HEK293 (cell line): ENCODE results near the gene MYOF.

Source experiments
- CTCF ChIA-PET: fragments of 350-600 bp; formaldehyde crosslinking; extraction: SDS; loops from one replicate; lab custom pipeline; 2021; ENCODE audit warnings: antibody characterized with exemption; lab: Yijun Ruan, JAX
- POLR2A ChIA-PET: fragments of 300-600 bp; formaldehyde crosslinking; extraction: SDS; loops from one replicate; lab custom pipeline; 2020; ENCODE audit warnings: antibody characterized with exemption, inconsistent platforms; lab: Yijun Ruan, JAX
- H3K27ac ChIP-seq: fragments of 200-500 bp; sonication (Bioruptor generic); 2 replicates; pipeline ENCODE4 v1.5.1; 2014; ENCODE audit warnings: low read depth, low read length, control low read depth, inconsistent platforms; ENCODE audit errors: extremely low read depth
- H3K36me3 ChIP-seq, 2 experiments: fragments of 200-500 bp in 1 of 2; sonication (Bioruptor generic) in 1 of 2; 1 replicate in 1 of 2; 2 replicates in 1 of 2; pipeline ENCODE4 v1.5.1; 2014 to 2017; ENCODE audit warnings: inconsistent platforms in 2 of 2, low read length in 2 of 2; ENCODE audit not compliant: control insufficient read depth in 2 of 2, insufficient read depth in 1 of 2
- H3K4me1 ChIP-seq: fragments of 200-500 bp; sonication (Bioruptor generic); 2 replicates; pipeline ENCODE4 v1.5.1; 2014; ENCODE audit warnings: mild to moderate bottlenecking, low read length, inconsistent platforms; ENCODE audit not compliant: control insufficient read depth, insufficient read depth
- H3K4me3 ChIP-seq: 2 replicates; pipeline ENCODE4 v1.5.1; 2011; ENCODE audit warnings: low read depth, mild to moderate bottlenecking, control low read depth, low read length, moderate library complexity
- H3K9me3 ChIP-seq: fragments of 200-500 bp; sonication (Bioruptor generic); 2 replicates; pipeline ENCODE4 v1.5.1; 2014; ENCODE audit warnings: low read depth, low read length, inconsistent platforms; ENCODE audit not compliant: control insufficient read depth, insufficient read depth
- RBAK ChIP-seq: fragments of 450-650 bp; formaldehyde crosslinking; IDR thresholded peaks from 2 replicates; pipeline ENCODE4 v1.5.1; 2016; ENCODE audit warnings: missing biosample characterization, missing genetic modification characterization
- WT1 ChIP-seq: fragments of 450-650 bp; formaldehyde crosslinking; IDR thresholded peaks from 2 replicates; pipeline ENCODE4 v1.5.1; 2016; ENCODE audit warnings: missing biosample characterization, missing genetic modification characterization
- ZBTB1 ChIP-seq: fragments of 450-650 bp; formaldehyde crosslinking; IDR thresholded peaks from 2 replicates; pipeline ENCODE4 v1.5.1; 2016; ENCODE audit warnings: missing biosample characterization, missing genetic modification characterization
- ZBTB6 ChIP-seq: fragments of 450-650 bp; formaldehyde crosslinking; IDR thresholded peaks from 2 replicates; pipeline ENCODE4 v1.5.1; 2017; ENCODE audit warnings: missing biosample characterization, missing genetic modification characterization
- ZNF114 ChIP-seq: fragments of 450-650 bp; formaldehyde crosslinking; IDR thresholded peaks from 2 replicates; pipeline ENCODE4 v1.5.0; 2017; ENCODE audit warnings: missing biosample characterization, missing genetic modification characterization
- ZNF140 ChIP-seq: fragments of 450-650 bp; formaldehyde crosslinking; IDR thresholded peaks from 2 replicates; pipeline ENCODE4 v1.5.1; 2016; ENCODE audit warnings: missing biosample characterization, missing genetic modification characterization
- ZNF146 ChIP-seq: fragments of 450-650 bp; formaldehyde crosslinking; IDR thresholded peaks from 2 replicates; pipeline ENCODE4 v1.5.1; 2016; ENCODE audit warnings: missing biosample characterization, missing genetic modification characterization
- ZNF169 ChIP-seq: fragments of 450-650 bp; formaldehyde crosslinking; IDR thresholded peaks from 2 replicates; pipeline ENCODE4 v1.5.1; 2016; ENCODE audit warnings: missing biosample characterization, missing genetic modification characterization
- ZNF214 ChIP-seq: fragments of 450-650 bp; formaldehyde crosslinking; IDR thresholded peaks from 2 replicates; pipeline ENCODE4 v1.5.1; 2017; ENCODE audit warnings: missing biosample characterization, mild to moderate bottlenecking, missing genetic modification characterization, borderline replicate concordance
- ZNF324 ChIP-seq: fragments of 450-650 bp; formaldehyde crosslinking; IDR thresholded peaks from 2 replicates; pipeline ENCODE4 v1.5.1; 2016; ENCODE audit warnings: missing biosample characterization, missing genetic modification characterization
- ZNF621 ChIP-seq: fragments of 450-650 bp; formaldehyde crosslinking; IDR thresholded peaks from 2 replicates; pipeline ENCODE4 v1.5.1; 2017; ENCODE audit warnings: missing biosample characterization, missing genetic modification characterization
- ZNF704 ChIP-seq: fragments of 450-650 bp; formaldehyde crosslinking; IDR thresholded peaks from 2 replicates; pipeline ENCODE4 v1.5.1; 2016; ENCODE audit warnings: missing biosample characterization, missing genetic modification characterization
- TF ChIP-seq, protein P1 (sequence below): IDR thresholded peaks from 2 replicates; pipeline ENCODE4 v1.6.1; 2011; ENCODE audit warnings: mild to moderate bottlenecking, low read depth, low read length, borderline replicate concordance
- TF ChIP-seq, protein P2 (sequence below): fragments of 450-650 bp; formaldehyde crosslinking; IDR thresholded peaks from 2 replicates; pipeline ENCODE4 v1.5.1; 2016; ENCODE audit warnings: missing biosample characterization, missing genetic modification characterization
- TF ChIP-seq, protein P3 (sequence below): fragments of 450-650 bp; formaldehyde crosslinking; IDR thresholded peaks from 2 replicates; pipeline ENCODE4 v1.5.1; 2016; ENCODE audit warnings: missing biosample characterization, missing genetic modification characterization, borderline replicate concordance
- TF ChIP-seq, protein P4 (sequence below): fragments of 450-650 bp; formaldehyde crosslinking; optimal IDR thresholded peaks from 2 replicates; pipeline ENCODE3; 2016; ENCODE audit warnings: missing biosample characterization, mild to moderate bottlenecking, missing genetic modification characterization

Gene MYOF

DNA sequence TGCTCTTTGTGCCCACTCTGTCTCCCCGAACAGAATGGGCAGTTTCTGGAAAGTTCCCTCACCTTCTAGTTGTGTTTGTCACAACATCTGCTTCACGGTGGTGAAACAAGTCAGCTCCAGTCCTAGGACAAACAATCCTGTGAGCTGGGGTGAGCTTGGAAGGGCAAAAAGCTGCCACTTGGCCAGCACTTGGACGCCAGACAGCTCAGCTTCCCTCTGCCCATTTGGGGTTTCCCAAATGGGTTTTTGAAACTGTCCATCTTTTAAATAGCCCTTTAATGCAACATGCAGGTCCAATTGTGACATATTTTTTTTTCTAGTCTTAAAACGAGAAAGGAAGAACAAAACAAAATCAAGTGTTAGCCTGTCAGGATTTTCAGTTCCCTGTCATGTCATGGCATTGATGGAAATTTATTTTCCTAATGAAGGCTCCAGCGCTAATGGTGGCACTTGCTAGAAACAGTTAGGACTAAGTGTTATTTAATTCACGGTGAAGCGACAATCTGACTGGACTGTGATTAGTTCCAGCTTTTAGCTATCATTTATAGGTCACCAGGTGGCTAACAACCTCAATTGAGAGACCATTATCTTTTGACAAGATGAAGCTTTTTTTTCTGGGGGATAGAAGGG, 181.7 kb downstream of the MYOF start (continued):
- TF ChIP-seq, protein P1, sequence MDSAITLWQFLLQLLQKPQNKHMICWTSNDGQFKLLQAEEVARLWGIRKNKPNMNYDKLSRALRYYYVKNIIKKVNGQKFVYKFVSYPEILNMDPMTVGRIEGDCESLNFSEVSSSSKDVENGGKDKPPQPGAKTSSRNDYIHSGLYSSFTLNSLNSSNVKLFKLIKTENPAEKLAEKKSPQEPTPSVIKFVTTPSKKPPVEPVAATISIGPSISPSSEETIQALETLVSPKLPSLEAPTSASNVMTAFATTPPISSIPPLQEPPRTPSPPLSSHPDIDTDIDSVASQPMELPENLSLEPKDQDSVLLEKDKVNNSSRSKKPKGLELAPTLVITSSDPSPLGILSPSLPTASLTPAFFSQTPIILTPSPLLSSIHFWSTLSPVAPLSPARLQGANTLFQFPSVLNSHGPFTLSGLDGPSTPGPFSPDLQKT = no peak
- no peak for TF ChIP-seq ZNF324

- TF ChIP-seq ZNF621 (tag by site-specific recombination) = no peak
- no peak for TF ChIP-seq ZNF140 (tag by site-specific recombination)
- TF ChIP-seq WT1 (tag by site-specific recombination) = no peak
- no peak for TF ChIP-seq ZNF704
- TF ChIP-seq, protein P2, sequence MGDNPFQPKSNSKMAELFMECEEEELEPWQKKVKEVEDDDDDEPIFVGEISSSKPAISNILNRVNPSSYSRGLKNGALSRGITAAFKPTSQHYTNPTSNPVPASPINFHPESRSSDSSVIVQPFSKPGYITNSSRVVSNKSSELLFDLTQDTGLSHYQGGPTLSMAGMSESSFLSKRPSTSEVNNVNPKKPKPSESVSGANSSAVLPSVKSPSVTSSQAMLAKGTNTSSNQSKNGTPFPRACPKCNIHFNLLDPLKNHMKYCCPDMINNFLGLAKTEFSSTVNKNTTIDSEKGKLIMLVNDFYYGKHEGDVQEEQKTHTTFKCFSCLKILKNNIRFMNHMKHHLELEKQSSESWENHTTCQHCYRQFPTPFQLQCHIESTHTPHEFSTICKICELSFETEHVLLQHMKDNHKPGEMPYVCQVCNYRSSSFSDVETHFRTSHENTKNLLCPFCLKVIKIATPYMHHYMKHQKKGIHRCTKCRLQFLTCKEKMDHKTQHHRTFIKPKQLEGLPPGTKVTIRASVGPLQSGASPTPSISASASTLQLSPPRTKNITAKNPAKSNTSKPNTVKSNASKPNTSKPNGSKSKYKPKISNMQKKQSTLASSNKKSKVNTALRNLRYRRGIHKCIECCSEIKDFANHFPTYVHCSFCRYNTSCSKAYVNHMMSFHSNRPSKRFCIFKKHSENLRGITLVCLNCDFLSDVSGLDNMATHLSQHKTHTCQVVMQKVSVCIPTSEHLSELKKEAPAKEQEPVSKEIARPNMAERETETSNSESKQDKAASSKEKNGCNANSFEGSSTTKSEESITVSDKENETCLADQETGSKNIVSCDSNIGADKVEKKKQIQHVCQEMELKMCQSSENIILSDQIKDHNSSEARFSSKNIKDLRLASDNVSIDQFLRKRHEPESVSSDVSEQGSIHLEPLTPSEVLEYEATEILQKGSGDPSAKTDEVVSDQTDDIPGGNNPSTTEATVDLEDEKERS (tag by site-specific recombination) = no peak
- TF ChIP-seq RBAK (tag by site-specific recombination) = no peak
- TF ChIP-seq ZNF169 (tag by site-specific recombination) = no peak
- TF ChIP-seq ZNF114 = no peak
- TF ChIP-seq ZNF214 (tag by site-specific recombination) = no peak
- no peak for TF ChIP-seq ZNF146 (tag by site-specific recombination)
- no peak for TF ChIP-seq ZBTB6 (tag by site-specific recombination)
- CTCF ChIA-PET = interaction anchor here (1.9 kb wide), 1 partner anchor 58 kb away, joined by 4 read pairs; no protein-coding TSS in a partner anchor
- H3K27ac ChIP-seq = no peak overlapping the region
Measured at GRCh38 chr10:93299606-93300287, 182.4 kb downstream of the MYOF start.

GRCh38 chr10:93299195-93299594, 182.9 kb downstream of the MYOF start:
- CTCF ChIA-PET = interaction anchor here (1.9 kb wide), 1 partner anchor 59 kb away, joined by 4 read pairs; no protein-coding TSS in a partner anchor
- TF ChIP-seq, protein P3, sequence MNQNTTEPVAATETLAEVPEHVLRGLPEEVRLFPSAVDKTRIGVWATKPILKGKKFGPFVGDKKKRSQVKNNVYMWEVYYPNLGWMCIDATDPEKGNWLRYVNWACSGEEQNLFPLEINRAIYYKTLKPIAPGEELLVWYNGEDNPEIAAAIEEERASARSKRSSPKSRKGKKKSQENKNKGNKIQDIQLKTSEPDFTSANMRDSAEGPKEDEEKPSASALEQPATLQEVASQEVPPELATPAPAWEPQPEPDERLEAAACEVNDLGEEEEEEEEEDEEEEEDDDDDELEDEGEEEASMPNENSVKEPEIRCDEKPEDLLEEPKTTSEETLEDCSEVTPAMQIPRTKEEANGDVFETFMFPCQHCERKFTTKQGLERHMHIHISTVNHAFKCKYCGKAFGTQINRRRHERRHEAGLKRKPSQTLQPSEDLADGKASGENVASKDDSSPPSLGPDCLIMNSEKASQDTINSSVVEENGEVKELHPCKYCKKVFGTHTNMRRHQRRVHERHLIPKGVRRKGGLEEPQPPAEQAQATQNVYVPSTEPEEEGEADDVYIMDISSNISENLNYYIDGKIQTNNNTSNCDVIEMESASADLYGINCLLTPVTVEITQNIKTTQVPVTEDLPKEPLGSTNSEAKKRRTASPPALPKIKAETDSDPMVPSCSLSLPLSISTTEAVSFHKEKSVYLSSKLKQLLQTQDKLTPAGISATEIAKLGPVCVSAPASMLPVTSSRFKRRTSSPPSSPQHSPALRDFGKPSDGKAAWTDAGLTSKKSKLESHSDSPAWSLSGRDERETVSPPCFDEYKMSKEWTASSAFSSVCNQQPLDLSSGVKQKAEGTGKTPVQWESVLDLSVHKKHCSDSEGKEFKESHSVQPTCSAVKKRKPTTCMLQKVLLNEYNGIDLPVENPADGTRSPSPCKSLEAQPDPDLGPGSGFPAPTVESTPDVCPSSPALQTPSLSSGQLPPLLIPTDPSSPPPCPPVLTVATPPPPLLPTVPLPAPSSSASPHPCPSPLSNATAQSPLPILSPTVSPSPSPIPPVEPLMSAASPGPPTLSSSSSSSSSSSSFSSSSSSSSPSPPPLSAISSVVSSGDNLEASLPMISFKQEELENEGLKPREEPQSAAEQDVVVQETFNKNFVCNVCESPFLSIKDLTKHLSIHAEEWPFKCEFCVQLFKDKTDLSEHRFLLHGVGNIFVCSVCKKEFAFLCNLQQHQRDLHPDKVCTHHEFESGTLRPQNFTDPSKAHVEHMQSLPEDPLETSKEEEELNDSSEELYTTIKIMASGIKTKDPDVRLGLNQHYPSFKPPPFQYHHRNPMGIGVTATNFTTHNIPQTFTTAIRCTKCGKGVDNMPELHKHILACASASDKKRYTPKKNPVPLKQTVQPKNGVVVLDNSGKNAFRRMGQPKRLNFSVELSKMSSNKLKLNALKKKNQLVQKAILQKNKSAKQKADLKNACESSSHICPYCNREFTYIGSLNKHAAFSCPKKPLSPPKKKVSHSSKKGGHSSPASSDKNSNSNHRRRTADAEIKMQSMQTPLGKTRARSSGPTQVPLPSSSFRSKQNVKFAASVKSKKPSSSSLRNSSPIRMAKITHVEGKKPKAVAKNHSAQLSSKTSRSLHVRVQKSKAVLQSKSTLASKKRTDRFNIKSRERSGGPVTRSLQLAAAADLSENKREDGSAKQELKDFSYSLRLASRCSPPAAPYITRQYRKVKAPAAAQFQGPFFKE (tag by site-specific recombination) = no peak
- TF ChIP-seq RBAK (tag by site-specific recombination) (no peak), ZBTB1 (tag by site-specific recombination) (no peak)
- TF ChIP-seq, protein P4, sequence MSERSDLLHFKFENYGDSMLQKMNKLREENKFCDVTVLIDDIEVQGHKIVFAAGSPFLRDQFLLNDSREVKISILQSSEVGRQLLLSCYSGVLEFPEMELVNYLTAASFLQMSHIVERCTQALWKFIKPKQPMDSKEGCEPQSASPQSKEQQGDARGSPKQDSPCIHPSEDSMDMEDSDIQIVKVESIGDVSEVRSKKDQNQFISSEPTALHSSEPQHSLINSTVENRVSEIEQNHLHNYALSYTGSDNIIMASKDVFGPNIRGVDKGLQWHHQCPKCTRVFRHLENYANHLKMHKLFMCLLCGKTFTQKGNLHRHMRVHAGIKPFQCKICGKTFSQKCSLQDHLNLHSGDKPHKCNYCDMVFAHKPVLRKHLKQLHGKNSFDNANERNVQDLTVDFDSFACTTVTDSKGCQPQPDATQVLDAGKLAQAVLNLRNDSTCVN (tag by site-specific recombination) = no peak
- TF ChIP-seq, all 188 proteins: peak for 0
- Histone ChIP-seq H3K36me3 (no peaks in the 10 kb centered on the region), H3K4me1 (no peaks in the 10 kb centered on the region), H3K27ac (no peak overlapping the region), H3K9me3 (no peaks in the 10 kb centered on the region), H3K4me3 (no peak overlapping the region)
- POLR2A ChIA-PET = no interaction called here

More at GRCh38 chr10:93299606-93300287, 182.4 kb downstream of the MYOF start:
- Histone ChIP-seq H3K4me1 (no peaks in the 10 kb centered on the region), H3K4me3 (no peak overlapping the region), H3K9me3 (no peaks in the 10 kb centered on the region), H3K36me3 (no peaks in the 10 kb centered on the region)
- POLR2A ChIA-PET = no interaction called here
